Measurements from ENCODE around the gene TTLL9. TPM values are rescaled to one million over a fixed set of nuclear protein-coding genes. Genes with fewer than 3 reads are reported as not detected.

Gene TTLL9
- total RNA-seq, 4 donors from 2014 or later = 0.40 to 1.5 (median 1.2) TPM

GRCh38 chr20:31945319-31945718, 74.9 kb downstream of the TTLL9 start:
- no peak overlapping the region for H3K4me3 ChIP-seq (replicated peaks in 1 of 3)
- DNase-seq = no peak
- TF ChIP-seq CTCF (IDR thresholded peaks at IDR 0.05) (no peak), POLR2A (IDR thresholded peaks at IDR 0.05) (no peak)
- 86 to 90% methylated on average over 3 of the region's 4 CpGs for WGBS, 2 donors
- peaks cover 40 to 46% of the 10 kb centered on the region in 2 donors for H3K36me3 ChIP-seq
- H3K4me1 ChIP-seq = peaks cover 4 to 13% of the 10 kb centered on the region in 2 donors
- no peak overlapping the region for H3K27ac ChIP-seq
- intact Hi-C loops (cut with DNase I) = no loop called here
- H3K9me3 ChIP-seq = no peaks in the 10 kb centered on the region
- no peaks in the 10 kb centered on the region for H3K27me3 ChIP-seq

DNA sequence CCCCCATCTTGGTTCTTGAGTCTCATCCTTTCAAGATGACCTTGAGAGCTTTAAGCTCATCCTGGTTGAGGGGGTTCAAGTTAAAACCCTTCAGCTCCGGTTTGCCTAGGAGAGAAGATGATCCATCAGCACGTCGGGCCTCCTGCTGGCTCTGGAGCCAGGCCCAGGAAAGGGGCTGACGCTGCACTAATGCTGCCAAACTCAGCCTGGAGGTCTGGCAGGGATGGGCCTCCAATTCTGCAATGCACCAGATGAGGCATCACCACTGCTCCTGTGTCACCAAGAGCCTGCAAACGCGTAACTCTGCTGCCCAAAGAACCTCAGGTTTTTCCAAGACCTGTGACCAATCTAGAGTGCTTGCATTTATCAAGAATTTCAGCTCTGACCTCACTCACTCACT, 75.4 kb downstream of the TTLL9 start:
- H3K9me3 ChIP-seq = no peaks in the 10 kb centered on the region
- H3K4me1 ChIP-seq = peaks cover 9 to 18% of the 10 kb centered on the region in 2 donors
- no peak for DNase-seq
- peaks cover 40 to 46% of the 10 kb centered on the region in 2 donors for H3K36me3 ChIP-seq
- intact Hi-C loops (cut with DNase I) = no loop called here
- no peak overlapping the region for H3K4me3 ChIP-seq (replicated peaks in 1 of 3)
- H3K27me3 ChIP-seq = no peaks in the 10 kb centered on the region
- TF ChIP-seq CTCF (IDR thresholded peaks at IDR 0.05) = no peak
- no peak for TF ChIP-seq POLR2A (IDR thresholded peaks at IDR 0.05)
- H3K27ac ChIP-seq = no peak overlapping the region
- WGBS, 2 donors = 83 to 89% methylated on average over 3 to 5 of the region's 6 CpGs

DNA sequence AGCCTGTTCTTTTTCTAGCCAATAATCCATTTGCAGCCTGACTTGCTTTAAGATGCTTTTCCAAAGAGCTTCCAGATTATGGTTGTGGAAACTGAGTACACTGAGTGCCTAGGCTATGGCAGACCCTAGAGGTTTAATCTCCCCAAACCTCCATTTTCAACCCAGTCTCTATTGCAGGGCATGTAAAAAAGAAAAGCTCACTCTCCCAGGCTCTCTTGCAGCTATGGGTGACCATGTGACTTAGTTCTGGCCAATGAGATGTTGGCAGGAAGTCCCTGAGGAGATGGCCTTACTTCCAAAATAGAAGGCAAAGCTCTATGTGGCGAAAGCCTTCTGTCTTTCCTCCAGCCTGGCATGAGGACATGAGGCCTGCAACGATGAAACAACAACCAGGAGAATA, 77.6 kb downstream of the TTLL9 start:
- H3K4me1 ChIP-seq = peaks cover 14 to 22% of the 10 kb centered on the region in 2 donors
- H3K27ac ChIP-seq = no peak overlapping the region
- no peaks in the 10 kb centered on the region for H3K9me3 ChIP-seq
- no peak for DNase-seq
- H3K36me3 ChIP-seq = peaks cover 40 to 41% of the 10 kb centered on the region in 2 donors
- no peak for TF ChIP-seq CTCF (IDR thresholded peaks at IDR 0.05)
- no peak for TF ChIP-seq POLR2A (IDR thresholded peaks at IDR 0.05)
- no peaks in the 10 kb centered on the region for H3K27me3 ChIP-seq
- intact Hi-C loops (cut with DNase I) = no loop called here
- WGBS, 2 donors = 100% methylated on average over 2 of the region's 2 CpGs
- no peak overlapping the region for H3K4me3 ChIP-seq (replicated peaks in 1 of 3)

GRCh38 chr20:31949877-31950646, 79.6 kb downstream of the TTLL9 start:
- TF ChIP-seq CTCF (IDR thresholded peaks at IDR 0.05) (no peak), POLR2A (IDR thresholded peaks at IDR 0.05) (no peak)
- DNase-seq = no peak
- intact Hi-C loops (cut with DNase I) = no loop called here
- no peaks in the 10 kb centered on the region for H3K27me3 ChIP-seq
- no peak overlapping the region for H3K27ac ChIP-seq
- peaks cover 34 to 37% of the 10 kb centered on the region in 2 donors for H3K36me3 ChIP-seq
- H3K4me3 ChIP-seq (replicated peaks in 1 of 3) = no peak overlapping the region
- 80% methylated on average over 9 of the region's 9 CpGs for WGBS, 2 donors
- H3K4me1 ChIP-seq = peaks cover 10 to 16% of the 10 kb centered on the region in 2 donors
- no peaks in the 10 kb centered on the region for H3K9me3 ChIP-seq

DNA sequence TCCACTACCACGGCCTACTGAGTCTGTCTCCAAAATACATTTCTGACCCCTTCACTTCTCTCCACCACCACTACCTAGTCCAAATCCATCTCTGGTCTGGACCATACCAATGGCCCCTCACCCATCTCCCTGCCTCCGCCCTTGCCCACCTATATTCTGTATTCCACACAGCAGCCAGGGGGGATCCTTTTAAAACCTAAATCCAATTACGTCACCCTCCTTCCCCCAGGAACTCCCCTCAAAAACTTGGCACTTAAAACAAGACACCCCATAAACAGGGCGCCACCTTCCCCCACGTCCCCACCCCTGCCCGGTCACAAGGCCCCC, 80.7 kb downstream of the TTLL9 start:
- Histone ChIP-seq H3K36me3 (peaks cover 25 to 26% of the 10 kb centered on the region in 2 donors), H3K4me1 (peaks cover 10 to 16% of the 10 kb centered on the region in 2 donors), H3K4me3 (replicated peaks in 1 of 3) (peak overlapping the region; percentile 42 to 81 (median 67)), H3K27ac (peak overlapping the region in 2 of 3 donors; percentile 63 to 84), H3K9me3 (no peaks in the 10 kb centered on the region), H3K27me3 (no peaks in the 10 kb centered on the region)
- intact Hi-C loops (cut with DNase I) = no loop called here
- no peak for DNase-seq
- TF ChIP-seq POLR2A (IDR thresholded peaks at IDR 0.05) = no peak
- TF ChIP-seq CTCF (IDR thresholded peaks at IDR 0.05) = no peak
- WGBS, 2 donors = 5 to 7% methylated on average over 6 of the region's 6 CpGs

Data from thyroid gland (tissue), 4 donors.